ENCODE measurements around the gene MPC2.
A peak's percentile ranks its signal among the peaks of the same experiment; 100 is the strongest.

MPC2 gene

GRCh38 chr1:167936930-167937708 lies at the start of gene MPC2:
Gene MPC2 (minus strand): TSS chr1:167937072. CDS start chr1:167935841, 1,231 bp downstream.
- H3K27ac ChIP-seq (ENCODE audit: low read depth, low read length), result peak within 1 kb of the TSS; percentile 98
- H3K36me3 ChIP-seq (ENCODE audit: control insufficient read depth, insufficient read depth, low read length), result no peaks in the 10 kb centered on the region
- peak within 1 kb of the TSS; percentile 99 for H3K9ac ChIP-seq (ENCODE audit: low read depth, low read length)
- H3K27me3 ChIP-seq (ENCODE audit: control insufficient read depth, insufficient read depth, low read length), result no peaks in the 10 kb centered on the region
- peaks cover 23% of the 10 kb centered on the region for H3K4me1 ChIP-seq (ENCODE audit: control insufficient read depth, insufficient read depth, low read length)
- no peaks in the 10 kb centered on the region for H3K9me3 ChIP-seq (ENCODE audit: control insufficient read depth, insufficient read depth, low read length)
- peak within 1 kb of the TSS; percentile 96 for H3K4me3 ChIP-seq (ENCODE audit: low read depth, low read length)

GRCh38 chr1:167984886-167985489 lies 48.1 kb upstream of the MPC2 start:
- H3K4me3 ChIP-seq (ENCODE audit: low read depth, low read length), result no peak overlapping the region
- no peak overlapping the region for H3K27ac ChIP-seq (ENCODE audit: low read depth, low read length)
- no peaks in the 10 kb centered on the region for H3K4me1 ChIP-seq (ENCODE audit: control insufficient read depth, insufficient read depth, low read length)
- H3K9ac ChIP-seq (ENCODE audit: low read depth, low read length), result no peak overlapping the region
- H3K9me3 ChIP-seq (ENCODE audit: control insufficient read depth, insufficient read depth, low read length), result no peaks in the 10 kb centered on the region
- 0 out of 2 replicates have a peak, but pooled peaks cover 4% of the 10 kb centered on the region for H3K36me3 ChIP-seq (ENCODE audit: control insufficient read depth, insufficient read depth, low read length)
- H3K27me3 ChIP-seq (ENCODE audit: control insufficient read depth, insufficient read depth, low read length), result no peaks in the 10 kb centered on the region

GRCh38 chr1:167983797-167984420 lies 47.0 kb upstream of the MPC2 start:
- H3K27me3 ChIP-seq (ENCODE audit: control insufficient read depth, insufficient read depth, low read length), result no peaks in the 10 kb centered on the region

GRCh38 chr1:167981933-167982332 lies 45.1 kb upstream of the MPC2 start:
- Histone ChIP-seq H3K27ac (ENCODE audit: low read depth, low read length) (no peak overlapping the region), H3K4me3 (ENCODE audit: low read depth, low read length) (no peak overlapping the region), H3K4me1 (ENCODE audit: control insufficient read depth, insufficient read depth, low read length) (no peaks in the 10 kb centered on the region), H3K9me3 (ENCODE audit: control insufficient read depth, insufficient read depth, low read length) (no peaks in the 10 kb centered on the region), H3K9ac (ENCODE audit: low read depth, low read length) (no peak overlapping the region), H3K36me3 (ENCODE audit: control insufficient read depth, insufficient read depth, low read length) (no peaks in the 10 kb centered on the region), H3K27me3 (ENCODE audit: control insufficient read depth, insufficient read depth, low read length) (no peaks in the 10 kb centered on the region)

More at GRCh38 chr1:167983797-167984420, 47.0 kb upstream of the MPC2 start:
- Histone ChIP-seq H3K36me3 (ENCODE audit: control insufficient read depth, insufficient read depth, low read length) (0 out of 2 replicates have a peak, but pooled peaks cover 4% of the 10 kb centered on the region), H3K4me1 (ENCODE audit: control insufficient read depth, insufficient read depth, low read length) (no peaks in the 10 kb centered on the region), H3K4me3 (ENCODE audit: low read depth, low read length) (no peak overlapping the region), H3K9me3 (ENCODE audit: control insufficient read depth, insufficient read depth, low read length) (no peaks in the 10 kb centered on the region), H3K9ac (ENCODE audit: low read depth, low read length) (no peak overlapping the region), H3K27ac (ENCODE audit: low read depth, low read length) (no peak overlapping the region)

GRCh38 chr1:167977245-167977644 lies 40.4 kb upstream of the MPC2 start:
- H3K36me3 ChIP-seq (ENCODE audit: control insufficient read depth, insufficient read depth, low read length), result peaks cover 18% of the 10 kb centered on the region
- no peaks in the 10 kb centered on the region for H3K4me1 ChIP-seq (ENCODE audit: control insufficient read depth, insufficient read depth, low read length)
- H3K27me3 ChIP-seq (ENCODE audit: control insufficient read depth, insufficient read depth, low read length), result no peaks in the 10 kb centered on the region
- no peak overlapping the region for H3K27ac ChIP-seq (ENCODE audit: low read depth, low read length)
- H3K4me3 ChIP-seq (ENCODE audit: low read depth, low read length), result no peak overlapping the region
- H3K9me3 ChIP-seq (ENCODE audit: control insufficient read depth, insufficient read depth, low read length), result no peaks in the 10 kb centered on the region
- no peak overlapping the region for H3K9ac ChIP-seq (ENCODE audit: low read depth, low read length)

- Histone ChIP-seq H3K27ac (ENCODE audit: low read depth, low read length) (no peak overlapping the region), H3K27me3 (ENCODE audit: control insufficient read depth, insufficient read depth, low read length) (no peaks in the 10 kb centered on the region), H3K9ac (ENCODE audit: low read depth, low read length) (no peak overlapping the region), H3K9me3 (ENCODE audit: control insufficient read depth, insufficient read depth, low read length) (no peaks in the 10 kb centered on the region), H3K4me1 (ENCODE audit: control insufficient read depth, insufficient read depth, low read length) (no peaks in the 10 kb centered on the region), H3K4me3 (ENCODE audit: low read depth, low read length) (no peak overlapping the region), H3K36me3 (ENCODE audit: control insufficient read depth, insufficient read depth, low read length) (peaks cover 25% of the 10 kb centered on the region)
Measured at GRCh38 chr1:167974698-167975097, 37.8 kb upstream of the MPC2 start.

GRCh38 chr1:167973832-167974231 lies 37.0 kb upstream of the MPC2 start:
- no peaks in the 10 kb centered on the region for H3K27me3 ChIP-seq (ENCODE audit: control insufficient read depth, insufficient read depth, low read length)
- H3K36me3 ChIP-seq (ENCODE audit: control insufficient read depth, insufficient read depth, low read length), result peaks cover 25% of the 10 kb centered on the region
- no peaks in the 10 kb centered on the region for H3K9me3 ChIP-seq (ENCODE audit: control insufficient read depth, insufficient read depth, low read length)
- no peaks in the 10 kb centered on the region for H3K4me1 ChIP-seq (ENCODE audit: control insufficient read depth, insufficient read depth, low read length)
- H3K27ac ChIP-seq (ENCODE audit: low read depth, low read length), result no peak overlapping the region
- no peak overlapping the region for H3K9ac ChIP-seq (ENCODE audit: low read depth, low read length)
- H3K4me3 ChIP-seq (ENCODE audit: low read depth, low read length), result no peak overlapping the region

GRCh38 chr1:167968569-167968968 lies 31.7 kb upstream of the MPC2 start:
- H3K36me3 ChIP-seq (ENCODE audit: control insufficient read depth, insufficient read depth, low read length), result peaks cover 26% of the 10 kb centered on the region
- no peak overlapping the region for H3K27ac ChIP-seq (ENCODE audit: low read depth, low read length)
- peaks cover 4% of the 10 kb centered on the region; the same call in 1 of the 2 replicates for H3K4me1 ChIP-seq (ENCODE audit: control insufficient read depth, insufficient read depth, low read length)
- no peaks in the 10 kb centered on the region for H3K27me3 ChIP-seq (ENCODE audit: control insufficient read depth, insufficient read depth, low read length)
- H3K4me3 ChIP-seq (ENCODE audit: low read depth, low read length), result no peak overlapping the region
- H3K9me3 ChIP-seq (ENCODE audit: control insufficient read depth, insufficient read depth, low read length), result no peaks in the 10 kb centered on the region
- no peak overlapping the region for H3K9ac ChIP-seq (ENCODE audit: low read depth, low read length)

- Histone ChIP-seq H3K27ac (ENCODE audit: low read depth, low read length) (no peak overlapping the region), H3K27me3 (ENCODE audit: control insufficient read depth, insufficient read depth, low read length) (no peaks in the 10 kb centered on the region), H3K9ac (ENCODE audit: low read depth, low read length) (no peak overlapping the region), H3K4me3 (ENCODE audit: low read depth, low read length) (no peak overlapping the region), H3K4me1 (ENCODE audit: control insufficient read depth, insufficient read depth, low read length) (peaks cover 4% of the 10 kb centered on the region; the same call in 1 of the 2 replicates), H3K36me3 (ENCODE audit: control insufficient read depth, insufficient read depth, low read length) (peaks cover 25% of the 10 kb centered on the region), H3K9me3 (ENCODE audit: control insufficient read depth, insufficient read depth, low read length) (no peaks in the 10 kb centered on the region)
Measured at GRCh38 chr1:167966050-167966449, 29.2 kb upstream of the MPC2 start.

- Histone ChIP-seq H3K9ac (ENCODE audit: low read depth, low read length) (no peak overlapping the region), H3K4me3 (ENCODE audit: low read depth, low read length) (no peak overlapping the region), H3K36me3 (ENCODE audit: control insufficient read depth, insufficient read depth, low read length) (peaks cover 22% of the 10 kb centered on the region), H3K4me1 (ENCODE audit: control insufficient read depth, insufficient read depth, low read length) (peaks cover 4% of the 10 kb centered on the region; the same call in 1 of the 2 replicates), H3K9me3 (ENCODE audit: control insufficient read depth, insufficient read depth, low read length) (no peaks in the 10 kb centered on the region), H3K27ac (ENCODE audit: low read depth, low read length) (no peak overlapping the region), H3K27me3 (ENCODE audit: control insufficient read depth, insufficient read depth, low read length) (no peaks in the 10 kb centered on the region)
Measured at GRCh38 chr1:167964646-167965045, 27.8 kb upstream of the MPC2 start.

GRCh38 chr1:167957710-167958109 lies 20.8 kb upstream of the MPC2 start:
- H3K27me3 ChIP-seq (ENCODE audit: control insufficient read depth, insufficient read depth, low read length), result no peaks in the 10 kb centered on the region

More at GRCh38 chr1:167957710-167958109, 20.8 kb upstream of the MPC2 start:
- no peaks in the 10 kb centered on the region for H3K4me1 ChIP-seq (ENCODE audit: control insufficient read depth, insufficient read depth, low read length)
- H3K4me3 ChIP-seq (ENCODE audit: low read depth, low read length), result no peak overlapping the region
- no peak overlapping the region for H3K9ac ChIP-seq (ENCODE audit: low read depth, low read length)
- H3K9me3 ChIP-seq (ENCODE audit: control insufficient read depth, insufficient read depth, low read length), result no peaks in the 10 kb centered on the region
- peaks cover 7% of the 10 kb centered on the region for H3K36me3 ChIP-seq (ENCODE audit: control insufficient read depth, insufficient read depth, low read length)
- H3K27ac ChIP-seq (ENCODE audit: low read depth, low read length), result no peak overlapping the region

Measured in HUES48 (cell line).